ENCODE results near the gene SLCO2B1. TPM values are rescaled to one million over a fixed set of nuclear protein-coding genes. Genes with fewer than 3 reads are reported as not detected.

SLCO2B1 gene
- total RNA-seq, 6 experiments from 2014 or later, result 145 to 316 (median 199) TPM

- no peaks in the 10 kb centered on the region for H3K36me3 ChIP-seq
- no peak overlapping the region for H3K4me3 ChIP-seq
- no peaks in the 10 kb centered on the region for H3K4me1 ChIP-seq
- DNase-seq, result no peak
- H3K9me3 ChIP-seq, result peaks cover 0 to 5% (median 0%) of the 10 kb centered on the region in 4 donors
- TF ChIP-seq POLR2A (IDR thresholded peaks at IDR 0.05) (no peak), CTCF (IDR thresholded peaks at IDR 0.05) (no peak)
- no peaks in the 10 kb centered on the region for H3K27me3 ChIP-seq
- no peak for ATAC-seq
- 0% methylated on average over 1 of the region's 4 CpGs for WGBS (ENCODE audit: insufficient coverage, low coverage, low lambda C conversion rate, missing lambda C conversion rate)
- intact Hi-C loops (cut with DNase I), result no loop called here
- H3K27ac ChIP-seq, result no peak overlapping the region
Measured at GRCh38 chr11:75107187-75107586, 43.7 kb upstream of the SLCO2B1 start.

- Histone ChIP-seq H3K36me3 (no peaks in the 10 kb centered on the region), H3K4me1 (no peaks in the 10 kb centered on the region), H3K27ac (no peak overlapping the region), H3K4me3 (no peak overlapping the region), H3K27me3 (no peaks in the 10 kb centered on the region), H3K9me3 (peaks cover 0 to 5% (median 0%) of the 10 kb centered on the region in 4 donors)
- ATAC-seq (no peak), DNase-seq (no peak)
- TF ChIP-seq CTCF (IDR thresholded peaks at IDR 0.05) (no peak), POLR2A (IDR thresholded peaks at IDR 0.05) (no peak)
- intact Hi-C loops (cut with DNase I), result no loop called here
- 73% methylated on average over 2 of the region's 2 CpGs for WGBS (ENCODE audit: insufficient coverage, low coverage, low lambda C conversion rate, missing lambda C conversion rate)
Measured at GRCh38 chr11:75112200-75112599, 38.7 kb upstream of the SLCO2B1 start.

- intact Hi-C loops (cut with DNase I), result no loop called here
- H3K36me3 ChIP-seq, result no peaks in the 10 kb centered on the region
- H3K4me1 ChIP-seq, result no peaks in the 10 kb centered on the region
- ATAC-seq, result no peak
- DNase-seq, result no peak
- peaks cover 0 to 5% (median 0%) of the 10 kb centered on the region in 4 donors for H3K9me3 ChIP-seq
- no peak overlapping the region for H3K27ac ChIP-seq
- H3K4me3 ChIP-seq, result no peak overlapping the region
- TF ChIP-seq CTCF (IDR thresholded peaks at IDR 0.05) (no peak), POLR2A (IDR thresholded peaks at IDR 0.05) (no peak)
- H3K27me3 ChIP-seq, result no peaks in the 10 kb centered on the region
- no CpG with 5 or more reads among the region's 1 CpG for WGBS (ENCODE audit: insufficient coverage, low coverage, low lambda C conversion rate, missing lambda C conversion rate)
Measured at GRCh38 chr11:75113030-75113429, 37.9 kb upstream of the SLCO2B1 start.

- intact Hi-C loops (cut with DNase I), result no loop called here
- peaks cover 0 to 5% (median 0%) of the 10 kb centered on the region in 4 donors for H3K9me3 ChIP-seq
- H3K27me3 ChIP-seq, result no peaks in the 10 kb centered on the region
- no peak for DNase-seq
- no peak for ATAC-seq
- no peaks in the 10 kb centered on the region for H3K36me3 ChIP-seq
- TF ChIP-seq CTCF (IDR thresholded peaks at IDR 0.05) (no peak), POLR2A (IDR thresholded peaks at IDR 0.05) (no peak)
- H3K4me1 ChIP-seq, result no peaks in the 10 kb centered on the region
- H3K4me3 ChIP-seq, result no peak overlapping the region
- no peak overlapping the region for H3K27ac ChIP-seq
- 67% methylated on average over 2 of the region's 2 CpGs for WGBS (ENCODE audit: insufficient coverage, low coverage, low lambda C conversion rate, missing lambda C conversion rate)
Measured at GRCh38 chr11:75114465-75114864, 36.4 kb upstream of the SLCO2B1 start.

- ATAC-seq, result no peak
- Histone ChIP-seq H3K36me3 (no peaks in the 10 kb centered on the region), H3K27me3 (no peaks in the 10 kb centered on the region), H3K4me1 (no peaks in the 10 kb centered on the region), H3K27ac (no peak overlapping the region), H3K9me3 (no peaks in the 10 kb centered on the region), H3K4me3 (no peak overlapping the region)
- 38% methylated on average over 1 of the region's 1 CpG for WGBS (ENCODE audit: insufficient coverage, low coverage, low lambda C conversion rate, missing lambda C conversion rate)
- intact Hi-C loops (cut with DNase I), result no loop called here
- TF ChIP-seq POLR2A (IDR thresholded peaks at IDR 0.05) (no peak), CTCF (IDR thresholded peaks at IDR 0.05) (no peak)
- no peak for DNase-seq
Measured at GRCh38 chr11:75118577-75118976, 32.3 kb upstream of the SLCO2B1 start.

All from right lobe of liver (tissue), 6 donors.